Right lobe of liver (tissue), 6 donors: Measurements from ENCODE around the gene GALNT14. TPM values are rescaled to one million over a fixed set of nuclear protein-coding genes. Genes with fewer than 3 reads are reported as not detected.

Source experiments
- ATAC-seq, 4 donors: fragments of 200-7000 bp; cut with Tn5 transposase; one replicate each; pipeline ENCODE4 v1.9.1; 2020; ENCODE audit warnings: mild to moderate bottlenecking in 4 of 4, moderate library complexity in 4 of 4
- DNase-seq, 3 donors: peaks; one replicate each; pipeline ENCODE4 v3.0.0-alpha.2; 2020
- H3K27ac ChIP-seq, 3 donors: fragments of 200-600 bp; one replicate each; pipeline ENCODE4 v1.8.0; 2022
- H3K27me3 ChIP-seq, 2 donors: fragments of 200-600 bp; one replicate each; pipeline ENCODE4 v1.8.0; 2022
- H3K36me3 ChIP-seq, 4 donors: fragments of 200-600 bp; sonication (generic) in 1 of 4; one replicate each; pipeline versions ENCODE4 v1.5.1 to v1.8.0; 2017 to 2022; ENCODE audit warnings: control low read depth in 1 of 4
- H3K4me1 ChIP-seq, 4 donors: fragments of 200-600 bp; sonication (generic) in 1 of 4; one replicate each; pipeline versions ENCODE4 v1.5.1 to v1.8.0; 2017 to 2022; ENCODE audit warnings: control low read depth in 1 of 4
- H3K4me3 ChIP-seq, 3 donors: fragments of 200-600 bp; one replicate each; pipeline ENCODE4 v1.8.0; 2022
- H3K9me3 ChIP-seq, 4 donors: fragments of 200-600 bp; sonication (generic) in 1 of 4; one replicate each; pipeline versions ENCODE4 v1.5.1 to v1.8.0; 2017 to 2022; ENCODE audit warnings: control low read depth in 1 of 4
- POLR2A ChIP-seq: fragments of 450-650 bp; IDR thresholded peaks from one replicate; pipeline ENCODE4 v1.6.1; 2017; ENCODE audit warnings: antibody characterized with exemption, mild to moderate bottlenecking
- WGBS: methylation state at CpG from one replicate; pipeline ENCODE4 v1.1.6; 2018; ENCODE audit warnings: low coverage, low lambda C conversion rate; ENCODE audit not compliant: insufficient coverage; ENCODE audit errors: missing lambda C conversion rate; 5-methylcytosine and 5-hydroxymethylcytosine counted together
- intact Hi-C, 2 donors: fragments of 100-400 bp; cut with DNase I; formaldehyde crosslinking; loops; one replicate each; pipeline versions ENCODE4 v1.11.2 to v1.14.1; 2022
- total RNA-seq, 6 experiments: library from RNA; depleted of rRNA in 2 of 6; stranded (reverse); fragments of >200 nt in 2 of 6; fragmentation: NEBNext Ultra II Directional in 3 of 6; extraction: Animal tissue kit (Norgen Biotek cat#: 25700) in 3 of 6; gene quantifications; one replicate each; pipeline versions ENCODE4 v1.1.0 to v1.2.4, GENCODE V29; 2016 to 2023
- TF ChIP-seq, protein P1 (sequence below), 4 donors: fragments of 200-600 bp in 3 of 4; fragments of 450-650 bp in 1 of 4; IDR thresholded peaks; one replicate each; pipeline versions ENCODE4 v1.5.1 to v1.8.0; 2016 to 2022; ENCODE audit warnings: antibody characterized with exemption in 4 of 4, mild to moderate bottlenecking in 2 of 4
- donor health status: DM: no; HTN: yes; CAD: no.
- donor health status: DM: no; HTN: no; CAD: no.
- donor health status: DM: no; HTN: no; CAD: no.
- donor health status: DM: no; HTN: yes; CAD: no.
- donor health status: DM: no; HTN: yes; CAD: no.

GALNT14 gene
- total RNA-seq, 6 experiments from 2014 or later: 0.37 to 2.8 (median 1.0) TPM

DNA sequence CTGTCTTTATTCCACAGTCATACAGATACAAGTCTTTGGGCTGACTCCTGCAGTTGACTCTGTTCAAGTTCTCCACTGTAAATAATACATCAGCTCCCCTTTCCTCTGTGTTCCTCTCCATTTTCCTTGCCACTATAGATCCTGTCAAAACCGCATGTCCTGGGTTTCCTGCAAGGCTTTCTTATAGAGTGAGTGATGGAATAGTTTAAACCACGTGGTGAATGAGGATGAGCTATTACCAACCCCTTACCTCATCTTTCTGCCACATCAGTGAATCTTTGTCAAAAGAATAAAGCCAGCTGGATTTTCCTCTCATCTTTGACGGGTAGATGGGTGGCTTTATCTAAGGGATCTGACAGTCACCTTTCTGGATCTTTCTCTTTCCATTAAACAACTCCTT is 3.9 kb upstream of the GALNT14 start:
- Histone ChIP-seq H3K4me3 (no peak overlapping the region), H3K9me3 (no peaks in the 10 kb centered on the region), H3K36me3 (no peaks in the 10 kb centered on the region), H3K27ac (no peak overlapping the region), H3K4me1 (peaks cover 0 to 8% (median 0%) of the 10 kb centered on the region in 4 donors), H3K27me3 (peaks cover 0 to 17% of the 10 kb centered on the region in 2 donors)
- DNase-seq (no peak), ATAC-seq (no peak)
- TF ChIP-seq POLR2A: no peak
- TF ChIP-seq, protein P1, sequence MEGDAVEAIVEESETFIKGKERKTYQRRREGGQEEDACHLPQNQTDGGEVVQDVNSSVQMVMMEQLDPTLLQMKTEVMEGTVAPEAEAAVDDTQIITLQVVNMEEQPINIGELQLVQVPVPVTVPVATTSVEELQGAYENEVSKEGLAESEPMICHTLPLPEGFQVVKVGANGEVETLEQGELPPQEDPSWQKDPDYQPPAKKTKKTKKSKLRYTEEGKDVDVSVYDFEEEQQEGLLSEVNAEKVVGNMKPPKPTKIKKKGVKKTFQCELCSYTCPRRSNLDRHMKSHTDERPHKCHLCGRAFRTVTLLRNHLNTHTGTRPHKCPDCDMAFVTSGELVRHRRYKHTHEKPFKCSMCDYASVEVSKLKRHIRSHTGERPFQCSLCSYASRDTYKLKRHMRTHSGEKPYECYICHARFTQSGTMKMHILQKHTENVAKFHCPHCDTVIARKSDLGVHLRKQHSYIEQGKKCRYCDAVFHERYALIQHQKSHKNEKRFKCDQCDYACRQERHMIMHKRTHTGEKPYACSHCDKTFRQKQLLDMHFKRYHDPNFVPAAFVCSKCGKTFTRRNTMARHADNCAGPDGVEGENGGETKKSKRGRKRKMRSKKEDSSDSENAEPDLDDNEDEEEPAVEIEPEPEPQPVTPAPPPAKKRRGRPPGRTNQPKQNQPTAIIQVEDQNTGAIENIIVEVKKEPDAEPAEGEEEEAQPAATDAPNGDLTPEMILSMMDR (IDR thresholded peaks at IDR 0.05): no peak
- intact Hi-C loops: no loop called here
- WGBS: 47% methylated on average over 3 of the region's 3 CpGs

DNA sequence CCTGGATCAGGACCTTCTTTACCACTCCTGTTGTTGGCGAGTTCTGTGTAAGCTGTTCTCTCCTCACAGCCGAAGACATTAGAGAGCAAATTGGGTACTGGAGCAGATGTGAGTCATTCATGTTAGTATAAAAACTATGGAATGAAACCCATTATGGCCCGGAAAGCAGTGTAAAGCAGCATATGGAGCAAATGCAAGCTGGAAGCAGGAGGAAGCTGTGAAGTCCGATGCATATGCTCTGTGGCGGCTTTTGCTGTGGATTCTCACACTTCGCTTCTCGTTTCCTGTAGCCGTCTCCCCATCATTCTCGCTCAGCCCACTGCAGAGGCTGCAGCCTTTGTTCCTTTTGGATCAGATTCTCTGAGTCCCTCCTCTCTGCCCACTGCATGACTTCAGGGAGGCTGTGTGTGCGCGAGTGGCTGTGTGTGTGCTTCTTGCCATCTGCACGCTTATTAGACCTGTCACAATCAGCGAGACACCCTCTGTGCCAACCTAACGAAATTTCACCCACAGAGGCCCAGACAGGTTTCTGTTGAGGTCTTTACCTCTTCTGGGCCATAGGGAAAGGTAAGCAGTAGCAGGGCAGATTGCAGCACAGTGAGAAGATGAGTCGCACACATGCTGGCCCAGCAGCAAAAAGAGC is 3.3 kb upstream of the GALNT14 start:
- no peak for ATAC-seq
- 77% methylated on average over 7 of the region's 15 CpGs for WGBS

DNA sequence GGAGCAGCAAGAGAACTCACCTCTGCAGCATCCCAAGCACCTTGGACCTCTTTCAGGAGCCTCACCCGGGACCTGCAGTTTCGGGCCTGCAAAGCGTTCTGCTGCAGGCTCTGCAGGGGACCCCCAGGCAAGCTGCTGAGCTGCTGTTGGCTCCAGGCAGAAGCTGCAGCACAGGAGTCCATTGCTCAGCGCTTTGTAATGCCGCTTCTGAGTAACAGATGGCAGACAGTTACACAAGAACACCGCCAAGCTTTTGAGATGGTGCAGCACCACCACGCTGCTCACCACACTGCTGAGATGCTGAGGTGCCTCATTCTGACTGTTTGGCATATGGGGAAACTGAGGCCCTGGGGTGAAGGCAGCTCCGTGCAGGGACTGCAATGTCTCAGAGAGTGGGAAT is 1.9 kb upstream of the GALNT14 start:
- Histone ChIP-seq H3K4me3 (no peak overlapping the region), H3K27me3 (peaks cover 4 to 26% of the 10 kb centered on the region in 2 donors), H3K27ac (no peak overlapping the region), H3K36me3 (no peaks in the 10 kb centered on the region), H3K4me1 (peaks cover 0 to 11% (median 0%) of the 10 kb centered on the region in 4 donors), H3K9me3 (no peaks in the 10 kb centered on the region)
- ATAC-seq: no peak
- 100% methylated on average over 1 of the region's 8 CpGs for WGBS
- TF ChIP-seq, protein P1 (IDR thresholded peaks at IDR 0.05): no peak
- no peak for TF ChIP-seq POLR2A
- no peak for DNase-seq
- intact Hi-C loops: no loop called here

More for the DNA sequence above, 3.3 kb upstream of the GALNT14 start:
- no peaks in the 10 kb centered on the region for H3K36me3 ChIP-seq
- peaks cover 0 to 11% (median 0%) of the 10 kb centered on the region in 4 donors for H3K4me1 ChIP-seq
- TF ChIP-seq, protein P1 (IDR thresholded peaks at IDR 0.05): no peak
- no peak for TF ChIP-seq POLR2A
- H3K27me3 ChIP-seq: peaks cover 4 to 22% of the 10 kb centered on the region in 2 donors
- no peak overlapping the region for H3K4me3 ChIP-seq
- no peak overlapping the region for H3K27ac ChIP-seq
- no peaks in the 10 kb centered on the region for H3K9me3 ChIP-seq
- intact Hi-C loops: no loop called here
- no peak for DNase-seq

DNA sequence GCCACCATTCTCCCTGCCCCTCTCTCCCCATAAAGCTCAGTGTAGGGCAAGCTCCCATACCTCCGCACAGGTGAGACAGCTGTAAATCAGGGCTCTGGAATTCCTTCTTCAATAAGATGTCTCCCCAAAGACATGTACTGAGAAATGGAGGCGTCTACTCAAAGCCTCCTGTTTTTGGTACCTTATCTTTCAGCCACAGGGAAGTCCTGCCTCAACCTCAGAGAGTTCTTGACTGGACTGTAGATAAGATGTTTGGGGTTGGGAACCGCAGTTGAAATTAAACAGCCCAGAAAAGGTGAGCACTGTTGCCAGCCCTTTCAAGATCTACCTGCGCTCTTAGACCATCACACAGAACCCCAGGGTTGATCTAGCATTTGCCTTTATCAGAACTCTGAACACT is 1.4 kb upstream of the GALNT14 start:
- no peak for DNase-seq
- H3K27ac ChIP-seq: no peak overlapping the region
- H3K36me3 ChIP-seq: no peaks in the 10 kb centered on the region
- WGBS: 93% methylated on average over 2 of the region's 4 CpGs
- intact Hi-C loops: no loop called here
- peaks cover 0 to 11% (median 0%) of the 10 kb centered on the region in 4 donors for H3K4me1 ChIP-seq
- peaks cover 4 to 26% of the 10 kb centered on the region in 2 donors for H3K27me3 ChIP-seq
- no peak for ATAC-seq
- no peak overlapping the region for H3K4me3 ChIP-seq
- TF ChIP-seq, protein P1 (IDR thresholded peaks at IDR 0.05): no peak
- no peak for TF ChIP-seq POLR2A
- H3K9me3 ChIP-seq: no peaks in the 10 kb centered on the region
